NCI-H2081 treated with DMSO at 0.1 percent for 48 hours (cell line): ENCODE measurements around the gene CFAP57.
"Not testable (repeated sequence)": the region's sequence is repeated elsewhere in the genome, so short reads cannot be mapped to it uniquely, and the experiment has no call there.

ENCODE experiments used
- DNase-seq: peaks from one replicate; lab custom pipeline; 2025; lab: John Stamatoyannopoulos, UW

The CFAP57 gene

DNA sequence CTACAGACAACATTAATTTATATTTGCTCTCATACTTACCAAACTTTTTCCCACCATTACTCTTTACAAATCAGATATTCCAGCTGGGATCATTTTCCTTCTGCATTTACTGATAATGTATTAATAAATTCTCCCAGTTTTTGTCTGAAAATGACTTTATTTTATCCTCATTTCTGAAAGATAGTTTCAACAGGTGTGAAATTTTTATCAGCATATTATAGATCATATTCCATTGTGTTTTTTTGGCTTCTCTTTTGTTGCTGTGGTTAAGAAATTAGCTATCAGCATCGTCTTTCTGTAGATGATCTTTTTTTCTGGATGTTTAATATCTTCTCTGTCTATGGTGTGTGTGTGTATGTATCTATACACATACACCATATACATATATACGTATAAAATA is 2.7 kb downstream of the CFAP57 start:
- DNase-seq: no peak

DNA sequence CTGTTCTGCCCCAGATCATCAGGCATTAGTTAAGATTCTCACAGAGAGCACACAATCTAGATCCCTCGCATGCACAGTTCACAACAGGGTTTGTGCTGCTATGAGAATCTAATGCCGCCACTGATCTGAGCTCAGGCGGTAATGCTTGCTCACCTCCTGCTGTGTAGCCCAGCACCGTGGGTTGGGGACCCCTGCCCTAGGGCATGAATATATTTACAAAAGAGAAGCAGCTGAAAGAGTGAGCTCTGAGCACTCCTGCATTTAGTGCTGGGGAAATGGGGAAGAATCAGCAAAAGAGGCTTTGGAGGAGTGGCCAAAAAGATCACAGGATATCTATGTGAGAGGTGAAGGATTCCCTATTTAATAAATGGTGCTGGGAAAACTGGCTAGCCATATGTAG is 5.6 kb downstream of the CFAP57 start:
- DNase-seq: no peak

DNA sequence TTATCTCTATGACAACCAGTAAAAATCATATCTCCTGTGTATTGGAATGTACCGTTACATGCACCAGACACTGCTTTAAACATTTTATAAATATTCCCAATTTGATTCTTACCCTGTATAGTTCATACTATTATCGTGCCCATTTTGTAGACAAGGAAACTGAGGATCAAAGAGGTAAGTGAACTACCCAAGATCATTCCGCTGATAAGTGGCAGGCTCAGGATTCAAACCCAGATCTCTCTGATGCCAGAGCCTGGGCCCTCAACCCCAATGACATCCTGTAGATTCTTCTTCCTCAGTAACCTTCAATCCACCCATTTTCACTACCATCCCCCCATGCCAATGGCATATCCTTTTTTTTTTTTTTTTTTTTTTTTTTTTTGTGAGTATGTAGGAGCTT is 12.3 kb downstream of the CFAP57 start:
- no peak for DNase-seq

DNA sequence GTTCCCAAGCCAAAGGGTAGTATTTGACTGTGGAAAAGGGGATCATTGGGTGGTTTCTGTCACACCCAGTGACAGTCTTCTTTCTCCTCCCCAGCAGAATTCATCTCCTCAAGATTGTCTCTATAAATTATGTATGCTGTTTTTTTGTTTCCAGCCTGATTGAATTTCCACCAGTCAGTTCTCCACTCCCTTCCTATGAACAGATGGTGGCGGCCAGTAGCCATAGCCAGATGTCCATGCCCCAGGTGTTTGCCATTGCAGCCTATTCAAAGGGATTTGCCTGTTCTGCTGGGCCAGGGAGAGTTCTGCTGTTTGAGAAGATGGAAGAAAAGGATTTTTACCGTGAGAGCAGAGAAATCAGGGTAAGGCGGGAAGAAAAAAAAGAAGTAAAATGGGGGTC is 12.9 kb downstream of the CFAP57 start:
- DNase-seq: no peak

DNA sequence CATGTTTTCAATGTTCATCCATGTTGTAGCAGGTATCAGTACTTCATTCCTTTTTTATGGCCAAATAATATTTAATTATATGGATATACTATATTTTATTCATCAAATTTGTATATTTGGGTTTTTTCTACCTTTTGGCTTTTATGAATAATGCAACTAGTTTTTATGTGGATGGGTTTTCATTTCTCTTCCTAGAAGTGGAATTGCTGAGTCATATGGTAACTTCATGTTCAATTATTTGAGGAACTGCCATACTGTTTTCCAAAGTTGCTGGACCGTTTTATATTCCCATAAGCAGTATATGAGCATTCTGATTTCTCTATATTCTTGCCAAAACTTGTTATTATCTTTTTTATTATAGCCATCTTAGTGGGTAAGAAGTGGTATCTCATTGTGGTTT is 16.0 kb downstream of the CFAP57 start:
- DNase-seq: no peak

DNA sequence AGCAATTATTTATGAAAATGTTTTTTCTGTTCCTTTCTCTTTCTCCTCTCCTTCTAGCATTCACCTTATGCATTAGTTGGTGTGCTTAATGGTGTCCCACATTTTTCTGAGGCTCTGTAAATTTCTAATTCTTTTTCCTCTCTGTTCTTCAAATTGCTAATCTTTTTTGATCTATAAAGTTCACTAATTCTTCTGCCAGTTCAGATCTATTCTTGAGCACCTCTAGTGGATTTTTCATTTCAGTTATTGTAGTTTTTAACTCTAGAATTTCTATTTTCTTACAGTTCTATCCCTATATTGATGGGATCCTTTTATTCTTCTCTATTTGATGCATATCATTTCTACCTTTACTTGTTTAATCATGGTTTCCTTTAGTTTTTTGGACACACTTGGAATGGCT is 22.4 kb downstream of the CFAP57 start:
- DNase-seq: no peak

DNA sequence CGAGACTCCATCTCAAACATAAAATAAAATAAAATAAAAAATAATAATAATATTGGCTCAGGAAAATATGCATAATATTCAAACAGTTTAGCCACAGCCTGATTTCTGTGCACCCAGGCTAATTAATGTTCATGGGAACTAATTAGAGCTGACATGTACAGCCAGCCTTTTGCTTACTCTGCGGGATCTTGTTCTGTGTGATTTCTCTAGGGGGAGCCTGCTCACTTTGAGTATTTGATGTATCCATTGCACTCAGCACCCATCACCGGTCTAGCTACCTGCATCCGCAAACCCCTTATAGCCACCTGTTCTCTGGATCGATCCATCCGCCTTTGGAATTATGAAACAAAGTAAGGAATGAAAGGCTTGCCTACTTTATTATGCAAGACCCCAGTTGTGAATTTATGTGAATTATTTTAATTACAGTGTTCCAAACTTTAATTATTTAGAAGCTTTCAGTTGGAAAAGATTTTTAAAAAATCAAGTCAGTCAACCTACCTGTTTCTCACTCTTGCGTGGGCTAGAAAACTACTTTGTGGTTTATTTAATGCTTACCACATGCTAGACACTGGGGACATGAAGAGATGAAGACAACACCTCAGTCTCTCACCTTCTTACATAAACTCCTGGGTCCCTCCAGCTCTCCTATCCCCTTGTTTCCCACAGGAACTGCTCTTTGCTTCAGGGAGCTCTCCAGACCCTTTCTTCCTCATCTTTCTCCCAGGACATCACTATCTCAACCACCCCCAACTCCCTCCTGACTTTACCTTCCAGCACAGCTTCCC is 25.4 kb downstream of the CFAP57 start:
- DNase-seq: no peak

DNA sequence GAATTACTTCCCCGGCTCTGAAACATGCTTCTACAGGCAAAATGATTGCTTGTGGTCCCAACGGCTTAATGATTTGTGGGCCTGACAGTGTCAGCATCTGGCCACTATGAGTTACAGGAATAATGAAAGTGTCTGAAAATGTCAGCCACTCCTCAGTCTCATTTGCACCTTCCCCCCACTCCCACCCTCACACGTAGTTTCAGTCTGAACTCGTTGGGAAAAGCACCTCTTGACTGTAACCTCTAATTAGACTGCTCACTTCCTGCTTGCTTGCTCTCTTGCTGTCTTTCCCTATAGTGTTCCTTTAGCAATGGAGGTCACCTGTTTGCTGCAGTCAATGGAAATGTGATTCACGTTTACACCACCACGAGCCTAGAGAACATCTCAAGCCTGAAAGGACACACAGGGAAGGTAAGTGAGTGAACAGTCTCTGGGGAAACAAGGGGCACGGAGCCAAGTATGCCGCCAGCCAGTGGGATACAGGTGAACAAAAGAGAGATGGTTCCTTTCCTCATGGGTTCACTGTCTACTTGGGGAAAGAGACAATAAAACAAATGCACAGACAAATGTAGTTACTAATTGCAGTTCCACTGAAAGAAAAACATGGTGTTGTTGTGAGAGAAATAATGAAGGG is 27.1 kb downstream of the CFAP57 start:
- peak; percentile 40 for DNase-seq

DNA sequence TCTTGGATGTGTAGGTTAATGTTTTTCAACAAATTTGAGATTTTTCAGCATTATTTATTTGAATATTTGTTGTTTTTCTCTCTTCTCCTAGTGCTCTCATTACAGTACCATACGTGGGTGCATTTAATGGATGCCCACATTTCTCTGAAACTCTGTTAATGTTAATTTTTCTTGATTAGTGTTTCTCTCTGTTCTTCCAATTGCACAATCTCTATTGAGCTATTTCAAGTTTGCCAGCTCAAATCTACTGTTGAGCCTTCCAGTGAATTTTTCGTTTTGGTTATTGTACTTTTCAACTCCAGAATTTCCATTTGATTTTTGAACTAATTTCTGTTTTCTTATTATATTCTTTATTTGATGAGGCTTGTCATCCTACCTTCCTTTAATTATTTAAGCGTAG is 31.7 kb downstream of the CFAP57 start:
- DNase-seq: no peak

DNA sequence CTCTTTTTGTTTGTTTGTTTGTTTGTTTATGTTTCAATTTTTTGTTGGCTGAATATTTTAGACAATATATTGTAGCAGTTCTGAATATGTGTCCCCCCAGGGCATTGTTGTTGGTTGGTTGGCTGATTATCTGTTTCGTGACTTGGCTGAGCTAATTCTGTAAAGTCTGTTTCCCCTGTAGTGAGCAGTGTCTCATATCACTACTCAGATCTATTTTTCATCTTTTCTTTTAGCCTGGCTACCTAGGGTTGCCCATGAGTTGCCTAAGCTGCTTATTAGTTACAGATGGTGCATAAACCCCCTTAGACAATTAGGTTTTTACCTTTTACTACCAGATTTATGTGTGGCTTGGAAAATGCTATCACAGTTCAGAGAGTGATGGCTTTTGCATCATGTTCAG is 32.3 kb downstream of the CFAP57 start:
- DNase-seq: no peak

DNA sequence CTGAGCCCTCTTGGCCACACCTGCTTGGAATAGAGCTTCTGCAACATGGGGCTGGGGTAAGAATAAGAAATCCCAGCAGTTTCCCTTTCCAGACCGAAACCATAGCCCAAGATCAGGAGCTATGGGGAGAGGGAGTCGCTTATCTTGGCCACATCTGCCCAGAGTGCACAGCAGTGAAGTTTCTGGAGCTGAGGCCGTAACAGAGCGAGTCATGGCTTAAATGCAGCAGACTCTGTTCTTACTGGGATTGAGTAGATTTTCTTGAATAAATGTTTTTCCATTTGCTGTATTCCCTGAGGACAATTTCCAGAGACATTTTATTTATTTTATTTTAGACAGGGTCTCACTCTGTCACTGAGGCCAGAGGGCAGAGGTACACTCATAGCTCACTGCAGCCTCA is 33.5 kb downstream of the CFAP57 start:
- no peak for DNase-seq

DNA sequence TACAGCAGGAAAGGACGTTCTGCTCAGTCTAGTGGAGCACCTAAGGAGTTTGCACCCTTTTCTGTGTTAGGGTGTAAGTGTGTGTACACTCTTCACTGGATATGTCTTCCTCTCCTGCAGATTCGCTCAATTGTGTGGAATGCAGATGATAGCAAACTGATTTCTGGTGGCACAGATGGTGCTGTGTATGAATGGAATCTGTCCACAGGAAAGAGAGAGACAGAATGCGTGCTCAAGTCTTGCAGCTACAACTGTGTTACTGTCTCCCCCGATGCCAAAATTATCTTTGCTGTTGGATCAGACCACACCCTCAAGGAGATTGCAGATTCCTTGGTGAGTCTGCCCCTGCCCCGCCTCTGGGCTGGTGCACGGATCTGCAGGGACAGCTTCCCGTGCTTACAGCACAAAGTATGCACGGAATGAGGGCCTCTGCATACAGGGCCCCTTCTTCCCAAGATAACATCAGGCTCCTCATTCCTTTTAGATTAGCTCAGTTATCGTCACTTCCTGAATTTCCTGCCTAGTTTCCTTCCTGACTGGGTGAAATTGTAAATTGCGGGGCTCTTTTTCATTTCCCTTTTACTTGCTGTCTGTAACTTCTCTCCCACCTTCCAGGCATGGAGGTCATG is 34.6 kb downstream of the CFAP57 start:
- no peak for DNase-seq

DNA sequence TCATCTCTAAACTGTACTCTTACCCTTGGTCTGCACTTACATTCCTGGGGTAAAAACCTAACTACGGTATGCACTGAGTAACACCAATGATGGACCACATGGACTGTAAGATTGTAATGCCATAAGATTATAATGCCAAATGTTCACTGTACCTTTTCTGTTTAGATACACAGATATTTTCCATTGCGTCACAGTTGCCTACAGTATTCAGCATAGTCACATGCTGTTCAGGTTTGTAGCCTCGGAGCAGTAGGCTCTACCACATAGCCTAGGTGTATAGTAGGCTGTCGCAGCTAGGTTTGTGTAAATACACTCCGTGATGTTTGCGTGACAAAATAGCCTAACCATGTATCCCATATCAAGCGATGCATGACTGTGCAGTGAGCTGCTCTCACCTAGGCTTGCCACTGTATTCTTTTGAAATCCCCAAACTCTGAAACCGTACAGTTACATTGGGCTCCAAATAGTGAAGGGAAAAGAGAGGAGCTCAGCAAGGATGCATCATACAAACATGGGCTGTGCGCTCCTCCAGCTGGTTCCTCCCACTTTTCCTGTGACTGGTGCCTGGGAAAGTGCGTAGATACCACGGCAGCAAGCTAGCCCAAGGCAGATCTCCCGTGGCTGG is 35.2 kb downstream of the CFAP57 start:
- no peak for DNase-seq

DNA sequence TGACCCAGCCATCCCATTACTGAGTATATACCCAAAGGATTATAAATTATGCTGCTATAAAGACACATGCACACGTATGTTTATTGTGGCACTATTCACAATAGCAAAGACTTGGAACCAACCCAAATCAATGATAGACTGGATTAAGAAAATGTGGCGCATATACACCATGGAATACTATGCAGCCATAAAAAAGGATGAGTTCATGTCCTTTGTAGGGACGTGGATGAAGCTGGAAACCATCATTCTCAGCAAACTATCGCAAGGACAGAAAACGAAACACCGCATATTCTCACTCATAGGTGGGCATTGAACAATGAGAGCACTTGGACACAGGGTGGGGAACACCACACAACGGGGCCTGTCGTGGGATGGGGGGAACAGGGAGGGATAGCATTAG is 36.1 kb downstream of the CFAP57 start:
- DNase-seq: not testable (repeated sequence)

DNA sequence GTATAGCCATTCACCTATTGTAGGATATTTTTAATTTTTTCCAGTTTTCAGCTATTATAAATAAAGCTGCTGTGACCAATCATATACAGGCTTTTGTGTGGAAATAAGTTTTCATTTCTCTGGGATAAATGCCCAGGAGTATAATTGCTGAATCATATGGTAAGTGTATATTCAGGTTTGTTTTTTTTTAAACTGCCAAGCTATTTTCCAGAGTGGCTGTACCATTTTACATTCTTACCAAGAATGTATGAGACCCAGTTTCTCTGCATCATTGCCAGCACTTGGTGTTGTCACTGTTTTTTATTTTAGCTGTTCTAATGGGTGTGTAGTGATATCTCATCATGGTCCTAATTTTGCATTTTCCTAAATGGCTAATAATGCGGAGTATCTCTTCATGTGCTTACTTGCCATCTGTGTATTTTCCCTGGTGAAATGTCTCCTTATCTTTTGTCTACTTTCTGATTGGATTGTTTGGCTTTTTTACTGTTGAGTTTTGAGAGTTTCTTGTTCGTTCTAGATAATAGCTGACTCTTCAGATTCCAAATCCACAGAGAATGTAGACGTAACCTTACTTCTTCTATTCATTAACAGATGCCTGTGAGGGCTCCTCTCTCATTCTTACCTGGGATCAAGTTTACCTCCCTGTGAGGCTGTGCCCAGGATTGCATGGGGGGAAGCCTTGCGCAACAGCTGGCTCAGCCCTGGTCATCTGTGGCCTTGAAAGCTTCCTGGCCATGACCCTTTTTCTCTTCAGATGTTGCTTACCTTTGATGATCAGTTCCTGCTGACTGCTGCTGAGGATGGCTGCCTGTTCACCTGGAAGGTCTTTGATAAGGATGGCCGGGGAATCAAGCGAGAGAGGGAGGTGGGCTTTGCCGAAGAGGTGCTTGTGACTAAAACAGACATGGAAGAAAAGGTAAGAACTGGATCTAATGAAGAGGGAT is 42.6 kb downstream of the CFAP57 start:
- no peak for DNase-seq

DNA sequence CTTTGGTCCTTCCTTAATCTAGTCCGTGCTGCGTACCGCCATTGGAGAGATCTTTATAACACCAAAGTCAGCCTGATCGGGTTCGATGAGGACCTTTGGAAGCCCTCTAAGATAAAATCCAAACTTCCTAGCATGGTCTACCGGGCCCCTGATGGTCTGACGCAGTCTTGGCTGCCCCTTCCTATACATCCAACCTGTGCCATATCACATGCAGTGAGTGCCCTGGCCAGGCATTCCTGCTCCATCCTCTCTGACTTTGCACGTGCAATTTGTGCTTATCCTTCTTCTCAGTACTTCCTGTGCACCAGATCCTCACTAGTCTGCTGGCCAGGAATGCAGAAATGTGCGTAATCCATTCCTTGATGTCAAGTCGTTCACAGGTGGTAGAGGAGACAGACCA is 45.6 kb downstream of the CFAP57 start:
- DNase-seq: no peak

DNA sequence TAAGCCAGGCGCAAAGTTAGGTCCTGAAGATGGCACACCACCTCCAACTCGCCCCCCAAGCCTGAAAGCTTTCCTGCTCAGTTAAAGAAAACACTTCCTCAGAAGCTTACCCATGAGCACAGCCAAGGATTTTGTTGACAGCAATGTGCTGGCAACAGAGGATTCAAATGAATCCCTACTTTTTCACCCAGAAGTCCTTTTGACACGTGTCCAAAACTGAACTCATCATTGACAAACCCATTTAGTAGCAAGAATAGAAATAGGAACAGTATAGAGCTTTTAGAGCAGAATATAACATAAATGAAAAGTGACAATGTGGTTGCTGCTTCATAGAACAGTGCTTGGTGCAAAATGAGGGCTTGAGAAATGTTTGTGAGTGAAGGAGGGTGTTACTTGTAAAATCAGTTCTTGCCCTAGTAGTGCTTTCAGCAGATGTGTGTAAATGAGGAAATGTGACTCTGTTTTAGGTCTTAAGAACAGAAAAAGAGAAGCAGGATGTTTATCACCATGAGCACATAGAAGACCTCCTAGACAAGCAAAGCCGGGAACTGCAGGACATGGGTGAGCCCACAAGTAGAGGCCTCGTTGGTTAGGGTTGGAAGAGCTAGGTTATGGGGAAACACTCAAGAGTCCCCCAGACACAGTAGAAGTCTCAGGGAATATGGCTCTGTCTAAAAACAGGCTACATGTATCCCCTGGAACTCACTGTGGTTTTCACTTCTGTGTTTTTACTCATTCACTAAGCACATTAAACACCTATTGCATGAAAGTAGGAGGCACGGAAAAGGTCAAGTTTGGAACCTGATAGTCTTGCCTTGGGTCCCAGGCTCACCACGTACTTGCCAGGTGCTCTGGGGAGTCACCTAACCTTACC is 49.0 kb downstream of the CFAP57 start:
- no peak for DNase-seq

DNA sequence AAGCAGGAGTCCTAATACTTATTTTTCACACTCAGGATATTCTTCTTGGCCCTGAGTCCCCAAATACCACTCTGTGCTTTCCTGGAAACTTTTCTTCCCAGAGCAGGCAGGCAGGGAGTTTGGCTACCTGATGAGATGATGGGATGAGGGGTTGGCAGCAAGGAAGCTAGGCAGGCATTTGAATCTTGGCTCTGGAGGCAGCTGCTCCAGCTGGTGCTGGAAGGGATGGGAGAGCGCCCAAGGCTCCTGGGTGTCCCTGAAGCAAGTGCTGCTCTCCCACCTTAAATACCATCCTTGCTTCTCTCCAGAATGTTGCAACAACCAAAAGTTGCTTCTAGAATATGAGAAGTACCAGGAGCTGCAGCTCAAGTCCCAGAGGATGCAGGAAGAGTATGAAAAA is 49.7 kb downstream of the CFAP57 start:
- DNase-seq: no peak

DNA sequence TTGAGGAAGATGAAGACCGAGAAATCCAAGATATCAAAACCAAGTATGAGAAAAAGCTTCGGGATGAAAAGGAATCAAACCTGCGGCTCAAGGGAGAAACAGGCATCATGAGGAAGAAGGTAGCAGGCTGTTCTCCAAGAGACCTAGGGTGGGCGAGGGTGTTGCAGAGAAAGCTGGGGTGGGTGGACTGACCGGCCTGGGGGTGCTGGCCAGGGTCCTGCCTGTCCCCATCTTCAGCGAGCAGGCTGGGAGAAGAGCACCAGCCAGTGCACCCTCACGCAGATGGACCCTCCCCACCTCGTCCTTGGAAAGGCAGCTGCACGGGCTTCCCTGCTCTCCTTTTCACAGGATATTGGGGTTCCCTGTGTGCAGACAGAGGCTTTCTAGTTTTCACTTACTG is 50.7 kb downstream of the CFAP57 start:
- no peak for DNase-seq

DNA sequence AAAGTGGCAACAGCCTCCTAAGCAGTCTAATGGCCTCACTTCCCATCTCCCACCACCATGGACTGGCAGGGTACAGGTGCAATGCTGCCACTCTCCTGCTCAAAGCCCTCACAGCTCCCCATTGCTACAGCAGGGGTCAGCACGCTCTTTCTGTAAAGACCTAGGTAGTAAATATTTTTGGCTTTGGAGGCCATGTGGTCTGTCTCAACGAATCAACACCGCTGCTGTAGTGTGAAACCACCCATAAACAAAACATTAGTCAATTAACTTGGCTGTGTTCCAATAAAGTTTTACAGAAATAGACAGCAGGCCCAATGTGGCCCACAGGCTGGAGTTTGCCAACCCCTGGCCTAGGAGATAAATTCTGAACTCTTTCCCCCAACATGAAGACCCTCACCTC is 53.0 kb downstream of the CFAP57 start:
- DNase-seq: no peak
